DND-41 (cell line): ENCODE data around the gene TMEM163.

Experiments used
- EZH2 ChIP-seq: IDR thresholded peaks from 3 replicates; pipeline ENCODE4 v1.6.1; 2012; ENCODE audit warnings: borderline replicate concordance, low read depth, mild to moderate bottlenecking, moderate library complexity, low read length, inconsistent platforms; ENCODE audit not compliant: severe bottlenecking
- TF ChIP-seq, protein P1 (sequence below): IDR thresholded peaks from 2 replicates; pipeline ENCODE4 v1.5.1; 2012; ENCODE audit warnings: borderline replicate concordance, low read length, moderate library complexity, mild to moderate bottlenecking; ENCODE audit not compliant: poor library complexity, severe bottlenecking; ENCODE audit errors: extremely low read depth

DNA sequence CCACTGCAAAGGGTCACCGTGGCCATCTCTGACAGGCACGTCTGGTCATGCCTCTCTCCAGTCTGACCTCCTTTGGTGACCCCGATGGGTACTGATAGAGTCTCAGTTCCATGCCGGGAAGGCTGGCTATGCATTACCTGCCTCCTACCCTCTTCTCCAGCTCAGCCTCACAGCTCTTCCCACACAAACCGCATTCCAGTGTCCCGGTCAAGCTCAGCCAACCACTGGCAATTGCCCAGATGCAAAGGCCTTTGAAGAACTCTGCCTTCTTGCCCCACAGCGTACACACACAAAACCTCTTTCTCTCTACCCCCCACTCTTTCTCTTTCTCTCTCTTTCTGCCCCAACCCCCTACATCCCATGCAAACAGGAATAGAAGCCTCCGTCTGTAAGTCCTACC, 37.6 kb downstream of the TMEM163 start:
- TF ChIP-seq, protein P1, sequence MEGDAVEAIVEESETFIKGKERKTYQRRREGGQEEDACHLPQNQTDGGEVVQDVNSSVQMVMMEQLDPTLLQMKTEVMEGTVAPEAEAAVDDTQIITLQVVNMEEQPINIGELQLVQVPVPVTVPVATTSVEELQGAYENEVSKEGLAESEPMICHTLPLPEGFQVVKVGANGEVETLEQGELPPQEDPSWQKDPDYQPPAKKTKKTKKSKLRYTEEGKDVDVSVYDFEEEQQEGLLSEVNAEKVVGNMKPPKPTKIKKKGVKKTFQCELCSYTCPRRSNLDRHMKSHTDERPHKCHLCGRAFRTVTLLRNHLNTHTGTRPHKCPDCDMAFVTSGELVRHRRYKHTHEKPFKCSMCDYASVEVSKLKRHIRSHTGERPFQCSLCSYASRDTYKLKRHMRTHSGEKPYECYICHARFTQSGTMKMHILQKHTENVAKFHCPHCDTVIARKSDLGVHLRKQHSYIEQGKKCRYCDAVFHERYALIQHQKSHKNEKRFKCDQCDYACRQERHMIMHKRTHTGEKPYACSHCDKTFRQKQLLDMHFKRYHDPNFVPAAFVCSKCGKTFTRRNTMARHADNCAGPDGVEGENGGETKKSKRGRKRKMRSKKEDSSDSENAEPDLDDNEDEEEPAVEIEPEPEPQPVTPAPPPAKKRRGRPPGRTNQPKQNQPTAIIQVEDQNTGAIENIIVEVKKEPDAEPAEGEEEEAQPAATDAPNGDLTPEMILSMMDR: no peak
- TF ChIP-seq EZH2: no peak
